Ishikawa (cell line): Measurements from ENCODE around the gene EGFR.

Experiments used
- EGR1 ChIP-seq: IDR thresholded peaks from 2 replicates; pipeline ENCODE4 v1.6.1; 2012
- EP300 ChIP-seq: IDR thresholded peaks from 2 replicates; pipeline ENCODE4 v1.6.1; 2012; ENCODE audit warnings: borderline replicate concordance
- TAF1 ChIP-seq: IDR thresholded peaks from 2 replicates; pipeline ENCODE4 v1.6.1; 2012; ENCODE audit warnings: low read depth, mild to moderate bottlenecking
- TCF12 ChIP-seq: IDR thresholded peaks from 2 replicates; pipeline ENCODE4 v1.6.1; 2012; ENCODE audit warnings: low read depth
- TF ChIP-seq, protein P1 (sequence below): IDR thresholded peaks from 2 replicates; pipeline ENCODE4 v1.6.1; 2012
- TF ChIP-seq, protein P2 (sequence below): IDR thresholded peaks from 2 replicates; pipeline ENCODE4 v1.6.1; 2012
- TF ChIP-seq, protein P3 (sequence below): IDR thresholded peaks from 2 replicates; pipeline ENCODE4 v1.6.1; 2012; ENCODE audit warnings: low read depth, mild to moderate bottlenecking

DNA sequence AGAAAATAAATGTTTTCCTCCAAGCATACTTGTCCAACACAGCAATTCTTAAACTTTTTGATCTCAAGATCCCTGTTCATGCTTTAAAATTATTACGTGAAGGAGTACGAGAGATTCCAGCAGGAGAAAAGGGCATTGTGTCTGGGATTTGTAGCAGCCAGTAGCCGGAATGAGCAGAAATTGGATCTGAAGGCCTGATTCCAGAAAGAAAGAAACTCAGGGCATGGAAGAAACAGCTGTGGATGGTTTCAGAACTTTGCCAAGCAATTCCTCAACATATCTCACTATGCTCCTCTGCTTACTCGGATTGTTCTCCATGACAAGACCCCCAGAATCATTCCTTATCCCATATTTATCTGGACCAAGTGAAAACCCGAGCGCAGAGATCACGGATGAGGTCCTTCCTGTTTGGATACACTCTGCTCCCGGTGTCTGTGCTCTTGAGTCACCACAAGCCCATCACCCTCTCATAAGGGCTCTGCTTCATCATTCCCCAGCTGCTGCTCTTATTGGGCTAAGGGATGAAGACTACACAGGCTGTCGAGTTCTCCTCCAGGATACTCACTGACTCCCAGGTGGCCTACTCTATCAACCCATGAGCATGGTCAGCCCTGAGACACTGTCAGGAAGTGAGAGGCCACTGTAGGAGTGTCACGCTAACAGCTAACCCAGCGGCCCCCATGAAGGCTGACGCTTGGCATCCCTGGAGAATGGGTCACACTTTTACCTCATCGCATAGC, 225.4 kb downstream of the EGFR start:
- TF ChIP-seq EGR1 (no peak), EP300 (no peak), TCF12 (no peak), TAF1 (no peak)
- TF ChIP-seq, protein P1, sequence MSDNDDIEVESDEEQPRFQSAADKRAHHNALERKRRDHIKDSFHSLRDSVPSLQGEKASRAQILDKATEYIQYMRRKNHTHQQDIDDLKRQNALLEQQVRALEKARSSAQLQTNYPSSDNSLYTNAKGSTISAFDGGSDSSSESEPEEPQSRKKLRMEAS = no peak
- TF ChIP-seq, protein P2, sequence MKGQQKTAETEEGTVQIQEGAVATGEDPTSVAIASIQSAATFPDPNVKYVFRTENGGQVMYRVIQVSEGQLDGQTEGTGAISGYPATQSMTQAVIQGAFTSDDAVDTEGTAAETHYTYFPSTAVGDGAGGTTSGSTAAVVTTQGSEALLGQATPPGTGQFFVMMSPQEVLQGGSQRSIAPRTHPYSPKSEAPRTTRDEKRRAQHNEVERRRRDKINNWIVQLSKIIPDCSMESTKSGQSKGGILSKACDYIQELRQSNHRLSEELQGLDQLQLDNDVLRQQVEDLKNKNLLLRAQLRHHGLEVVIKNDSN = no peak
- TF ChIP-seq, protein P3, sequence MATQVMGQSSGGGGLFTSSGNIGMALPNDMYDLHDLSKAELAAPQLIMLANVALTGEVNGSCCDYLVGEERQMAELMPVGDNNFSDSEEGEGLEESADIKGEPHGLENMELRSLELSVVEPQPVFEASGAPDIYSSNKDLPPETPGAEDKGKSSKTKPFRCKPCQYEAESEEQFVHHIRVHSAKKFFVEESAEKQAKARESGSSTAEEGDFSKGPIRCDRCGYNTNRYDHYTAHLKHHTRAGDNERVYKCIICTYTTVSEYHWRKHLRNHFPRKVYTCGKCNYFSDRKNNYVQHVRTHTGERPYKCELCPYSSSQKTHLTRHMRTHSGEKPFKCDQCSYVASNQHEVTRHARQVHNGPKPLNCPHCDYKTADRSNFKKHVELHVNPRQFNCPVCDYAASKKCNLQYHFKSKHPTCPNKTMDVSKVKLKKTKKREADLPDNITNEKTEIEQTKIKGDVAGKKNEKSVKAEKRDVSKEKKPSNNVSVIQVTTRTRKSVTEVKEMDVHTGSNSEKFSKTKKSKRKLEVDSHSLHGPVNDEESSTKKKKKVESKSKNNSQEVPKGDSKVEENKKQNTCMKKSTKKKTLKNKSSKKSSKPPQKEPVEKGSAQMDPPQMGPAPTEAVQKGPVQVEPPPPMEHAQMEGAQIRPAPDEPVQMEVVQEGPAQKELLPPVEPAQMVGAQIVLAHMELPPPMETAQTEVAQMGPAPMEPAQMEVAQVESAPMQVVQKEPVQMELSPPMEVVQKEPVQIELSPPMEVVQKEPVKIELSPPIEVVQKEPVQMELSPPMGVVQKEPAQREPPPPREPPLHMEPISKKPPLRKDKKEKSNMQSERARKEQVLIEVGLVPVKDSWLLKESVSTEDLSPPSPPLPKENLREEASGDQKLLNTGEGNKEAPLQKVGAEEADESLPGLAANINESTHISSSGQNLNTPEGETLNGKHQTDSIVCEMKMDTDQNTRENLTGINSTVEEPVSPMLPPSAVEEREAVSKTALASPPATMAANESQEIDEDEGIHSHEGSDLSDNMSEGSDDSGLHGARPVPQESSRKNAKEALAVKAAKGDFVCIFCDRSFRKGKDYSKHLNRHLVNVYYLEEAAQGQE = no peak
